ENCODE measurements around the gene TRHDE. TPM values are rescaled to one million over a fixed set of nuclear protein-coding genes. Genes with fewer than 3 reads are reported as not detected.
A peak's percentile ranks its signal among the peaks of the same experiment; 100 is the strongest.

TRHDE gene
- total RNA-seq, 1 experiment from 2014 or later = not detected

- H3K4me1 ChIP-seq = no peaks in the 10 kb centered on the region
- Mint-ChIP-seq H3K27ac (ENCODE audit: unreplicated experiment) (no peak overlapping the region), H3K27me3 (ENCODE audit: insufficient read depth, unreplicated experiment) (peaks cover 4% of the 10 kb centered on the region), H3K9me3 (ENCODE audit: unreplicated experiment) (no peaks in the 10 kb centered on the region), H3K4me1 (ENCODE audit: low read depth, unreplicated experiment) (no peaks in the 10 kb centered on the region), H3K36me3 (ENCODE audit: insufficient read depth, unreplicated experiment) (no peaks in the 10 kb centered on the region), H3K4me3 (ENCODE audit: unreplicated experiment) (no peak overlapping the region)
- H3K27me3 ChIP-seq (replicated peaks; ENCODE audit: control insufficient read depth, insufficient read depth, low read length) = no peaks in the 10 kb centered on the region
- intact Hi-C loops (cut with micrococcal nuclease; ENCODE audit: unreplicated experiment) = no loop called here
- no peak for TF ChIP-seq CTCF (IDR thresholded peaks at IDR 0.05; ENCODE audit: insufficient read depth in 1 of 2, low read depth in 1 of 2, low read length in 1 of 2, severe bottlenecking in 1 of 2, unreplicated experiment in 1 of 2)
- POLR2A ChIA-PET = no interaction called here
- H3K36me3 ChIP-seq (ENCODE audit: control insufficient read depth, insufficient read depth, low read length) = no peaks in the 10 kb centered on the region
- no TSS peak for BruUV-seq (replicated peaks)
- CTCF ChIA-PET = no interaction called here
- no peak for DNase-seq
- no peak overlapping the region for H3K4me3 ChIP-seq (ENCODE audit: low read depth, low read length)
- no peaks in the 10 kb centered on the region for H3K9me3 ChIP-seq
These were observed 118.0 kb downstream of the TRHDE start for GRCh38 chr12:72390146-72390545.

- Mint-ChIP-seq H3K27ac (ENCODE audit: unreplicated experiment) (no peak overlapping the region), H3K4me3 (ENCODE audit: unreplicated experiment) (no peak overlapping the region), H3K36me3 (ENCODE audit: insufficient read depth, unreplicated experiment) (no peaks in the 10 kb centered on the region), H3K27me3 (ENCODE audit: insufficient read depth, unreplicated experiment) (peaks cover 2% of the 10 kb centered on the region), H3K9me3 (ENCODE audit: unreplicated experiment) (no peaks in the 10 kb centered on the region), H3K4me1 (ENCODE audit: low read depth, unreplicated experiment) (no peaks in the 10 kb centered on the region)
- no peak for TF ChIP-seq CTCF (IDR thresholded peaks at IDR 0.05; ENCODE audit: insufficient read depth in 1 of 2, low read depth in 1 of 2, low read length in 1 of 2, severe bottlenecking in 1 of 2, unreplicated experiment in 1 of 2)
- Histone ChIP-seq H3K9me3 (no peaks in the 10 kb centered on the region), H3K36me3 (ENCODE audit: control insufficient read depth, insufficient read depth, low read length) (no peaks in the 10 kb centered on the region), H3K27me3 (replicated peaks; ENCODE audit: control insufficient read depth, insufficient read depth, low read length) (no peaks in the 10 kb centered on the region), H3K4me3 (ENCODE audit: low read depth, low read length) (no peak overlapping the region), H3K4me1 (no peaks in the 10 kb centered on the region)
- CTCF ChIA-PET = no interaction called here
- DNase-seq = no peak
- intact Hi-C loops (cut with micrococcal nuclease; ENCODE audit: unreplicated experiment) = no loop called here
- POLR2A ChIA-PET = no interaction called here
- BruUV-seq (replicated peaks) = no TSS peak
These were observed 133.9 kb downstream of the TRHDE start for GRCh38 chr12:72406111-72406510.

GRCh38 chr12:72432037-72432604 is 160.0 kb downstream of the TRHDE start:
- no peaks in the 10 kb centered on the region for H3K9me3 ChIP-seq
- CTCF ChIA-PET = no interaction called here
- peak; percentile 4 to 37 for DNase-seq

More at GRCh38 chr12:72432037-72432604, 160.0 kb downstream of the TRHDE start:
- H3K27me3 Mint-ChIP-seq (ENCODE audit: insufficient read depth, unreplicated experiment) = no peaks in the 10 kb centered on the region
- no peaks in the 10 kb centered on the region for H3K4me1 Mint-ChIP-seq (ENCODE audit: low read depth, unreplicated experiment)
- Histone ChIP-seq H3K27me3 (replicated peaks; ENCODE audit: control insufficient read depth, insufficient read depth, low read length) (no peaks in the 10 kb centered on the region), H3K4me1 (peaks cover 7% of the 10 kb centered on the region; the same call in 1 of the 2 replicates), H3K4me3 (ENCODE audit: low read depth, low read length) (no peak overlapping the region), H3K36me3 (ENCODE audit: control insufficient read depth, insufficient read depth, low read length) (no peaks in the 10 kb centered on the region)
- no TSS peak for BruUV-seq (replicated peaks)
- no peak overlapping the region for H3K4me3 Mint-ChIP-seq (ENCODE audit: unreplicated experiment)
- H3K9me3 Mint-ChIP-seq (ENCODE audit: unreplicated experiment) = no peaks in the 10 kb centered on the region
- H3K27ac Mint-ChIP-seq (ENCODE audit: unreplicated experiment) = no peak overlapping the region
- POLR2A ChIA-PET = no interaction called here
- intact Hi-C loops (cut with micrococcal nuclease; ENCODE audit: unreplicated experiment) = no loop called here
- no peak for TF ChIP-seq CTCF (IDR thresholded peaks at IDR 0.05; ENCODE audit: insufficient read depth in 1 of 2, low read depth in 1 of 2, low read length in 1 of 2, severe bottlenecking in 1 of 2, unreplicated experiment in 1 of 2)
- no peaks in the 10 kb centered on the region for H3K36me3 Mint-ChIP-seq (ENCODE audit: insufficient read depth, unreplicated experiment)

All from Caco-2 (cell line).